ENCODE data around the gene ZBTB7A. TPM values are rescaled to one million over a fixed set of nuclear protein-coding genes. Genes with fewer than 3 reads are reported as not detected.

Gene ZBTB7A
- total RNA-seq, 4 donors from 2014 or later = 71.9 to 137 (median 114) TPM

- TF ChIP-seq POLR2A (IDR thresholded peaks at IDR 0.05; ENCODE audit: low read depth) = no peak
- peak in 1 of 2 donors; percentile 30 for TF ChIP-seq POLR2AphosphoS5 (IDR thresholded peaks at IDR 0.05)
- DNase-seq (ENCODE audit: extremely low spot score) = no peak
- H3K4me3 ChIP-seq = peak overlapping the region in 2 of 4 donors; percentile 14 to 32
- H3K27ac ChIP-seq (replicated peaks in 1 of 4) = peak overlapping the region in 1 of 4 donors; percentile 82
- H3K9me3 ChIP-seq = no peaks in the 10 kb centered on the region
- no peaks in the 10 kb centered on the region for H3K27me3 ChIP-seq
- peaks cover 58 to 89% (median 77%) of the 10 kb centered on the region in 4 donors for H3K4me1 ChIP-seq
- intact Hi-C loops (cut with DNase I) = no loop called here
- WGBS = 87% methylated on average over 52 of the region's 82 CpGs
- H3K36me3 ChIP-seq = peaks cover 23 to 75% (median 63%) of the 10 kb centered on the region in 4 donors
These were observed 13.0 kb downstream of the ZBTB7A start for GRCh38 chr19:4053423-4054324.

GRCh38 chr19:4052993-4053422, 13.7 kb downstream of the ZBTB7A start:
- intact Hi-C loops (cut with DNase I) = no loop called here
- peaks cover 52 to 87% (median 70%) of the 10 kb centered on the region in 4 donors for H3K4me1 ChIP-seq

GRCh38 chr19:4052114-4052992, 14.3 kb downstream of the ZBTB7A start:
- intact Hi-C loops (cut with DNase I) = no loop called here
- no peaks in the 10 kb centered on the region for H3K27me3 ChIP-seq
- 17% methylated on average over 7 of the region's 27 CpGs for WGBS
- peaks cover 30 to 89% (median 74%) of the 10 kb centered on the region in 4 donors for H3K36me3 ChIP-seq
- no peak for DNase-seq (ENCODE audit: extremely low spot score)
- TF ChIP-seq POLR2AphosphoS5 (IDR thresholded peaks at IDR 0.05) (no peak), CTCF (IDR thresholded peaks at IDR 0.05) (no peak), POLR2A (IDR thresholded peaks at IDR 0.05; ENCODE audit: low read depth) (no peak), EP300 (IDR thresholded peaks at IDR 0.05) (no peak)
- peak overlapping the region; percentile 0 to 33 (median 23) for H3K4me3 ChIP-seq
- H3K27ac ChIP-seq (replicated peaks in 1 of 4) = peak overlapping the region; percentile 53 to 82 (median 75)
- peaks cover 46 to 80% (median 64%) of the 10 kb centered on the region in 4 donors for H3K4me1 ChIP-seq
- no peaks in the 10 kb centered on the region for H3K9me3 ChIP-seq

More at GRCh38 chr19:4052993-4053422, 13.7 kb downstream of the ZBTB7A start:
- H3K27ac ChIP-seq (replicated peaks in 1 of 4) = peak overlapping the region; percentile 53 to 82 (median 75)
- WGBS = 33% methylated on average over 13 of the region's 13 CpGs
- H3K4me3 ChIP-seq = peak overlapping the region; percentile 0 to 33 (median 23)
- DNase-seq (ENCODE audit: extremely low spot score) = no peak
- no peaks in the 10 kb centered on the region for H3K27me3 ChIP-seq
- TF ChIP-seq POLR2AphosphoS5 (IDR thresholded peaks at IDR 0.05) (no peak), CTCF (IDR thresholded peaks at IDR 0.05) (no peak), POLR2A (IDR thresholded peaks at IDR 0.05; ENCODE audit: low read depth) (no peak), EP300 (IDR thresholded peaks at IDR 0.05) (no peak)
- no peaks in the 10 kb centered on the region for H3K9me3 ChIP-seq
- H3K36me3 ChIP-seq = peaks cover 25 to 82% (median 68%) of the 10 kb centered on the region in 4 donors

- Histone ChIP-seq H3K4me1 (peaks cover 46 to 76% (median 60%) of the 10 kb centered on the region in 4 donors), H3K27ac (replicated peaks in 1 of 4) (peak overlapping the region; percentile 53 to 82 (median 75)), H3K4me3 (peak overlapping the region in 1 of 4 donors; percentile 3), H3K27me3 (no peaks in the 10 kb centered on the region), H3K36me3 (peaks cover 38 to 95% (median 83%) of the 10 kb centered on the region in 4 donors), H3K9me3 (no peaks in the 10 kb centered on the region)
- no peak for DNase-seq (ENCODE audit: extremely low spot score)
- 74% methylated on average over 9 of the region's 15 CpGs for WGBS
- TF ChIP-seq POLR2A (IDR thresholded peaks at IDR 0.05; ENCODE audit: low read depth) = no peak
- intact Hi-C loops (cut with DNase I) = no loop called here
These were observed 15.3 kb downstream of the ZBTB7A start for GRCh38 chr19:4051175-4052101.

- Histone ChIP-seq H3K27ac (replicated peaks in 1 of 4) (peak overlapping the region in 3 of 4 donors; percentile 27 to 51 (median 29)), H3K36me3 (peaks cover 31 to 90% (median 84%) of the 10 kb centered on the region in 4 donors), H3K4me1 (peaks cover 40 to 72% (median 61%) of the 10 kb centered on the region in 4 donors), H3K9me3 (no peaks in the 10 kb centered on the region), H3K27me3 (no peaks in the 10 kb centered on the region), H3K4me3 (no peak overlapping the region)
- WGBS = 73% methylated on average over 12 of the region's 15 CpGs
- TF ChIP-seq POLR2AphosphoS5 (IDR thresholded peaks at IDR 0.05) = peak in 1 of 2 donors; percentile 8
- no peak for TF ChIP-seq POLR2A (IDR thresholded peaks at IDR 0.05; ENCODE audit: low read depth)
- intact Hi-C loops (cut with DNase I) = no loop called here
- DNase-seq (ENCODE audit: extremely low spot score) = no peak
These were observed 17.3 kb downstream of the ZBTB7A start for GRCh38 chr19:4049432-4049831.

Data from esophagus muscularis mucosa (tissue), 4 donors.